Keratinocyte (primary cell): ENCODE results near the gene UGT1A1. TPM values are rescaled to one million over a fixed set of nuclear protein-coding genes. Genes with fewer than 3 reads are reported as not detected.

ENCODE experiments used
- DNase-seq: peaks from one replicate; pipeline ENCODE4 v3.0.0-alpha.2; 2011; ENCODE audit warnings: low read depth, missing footprints, low spot score
- FAIRE-seq: peaks from 2 replicates; lab custom pipeline; 2011; peaks lifted over from hg19 to GRCh38; lab: Jason Lieb, UNC
- H2AFZ ChIP-seq: 2 replicates; pipeline ENCODE4 v1.6.0; 2012; ENCODE audit warnings: low read length, control low read depth, inconsistent platforms; ENCODE audit not compliant: control insufficient read depth
- H3K27ac ChIP-seq: 2 replicates; pipeline ENCODE4 v1.5.1; 2011; ENCODE audit warnings: low read length; ENCODE audit not compliant: control insufficient read depth, insufficient read depth
- H3K27me3 ChIP-seq: 3 replicates; pipeline ENCODE4 v1.6.0; 2011; ENCODE audit warnings: low read length; ENCODE audit not compliant: control insufficient read depth, insufficient read depth; ENCODE audit errors: extremely low read depth
- H3K36me3 ChIP-seq, 2 experiments: 2 replicates in 1 of 2; 3 replicates in 1 of 2; pipeline ENCODE4 v1.5.1; 2011; ENCODE audit warnings: low read length in 2 of 2, mild to moderate bottlenecking in 1 of 2; ENCODE audit not compliant: control insufficient read depth in 2 of 2, insufficient read depth in 2 of 2; ENCODE audit errors: extremely low read depth in 1 of 2
- H3K4me1 ChIP-seq: 3 replicates; pipeline ENCODE4 v1.5.1; 2011; ENCODE audit warnings: low read length; ENCODE audit not compliant: control insufficient read depth, insufficient read depth; ENCODE audit errors: extremely low read depth
- H3K4me2 ChIP-seq: 3 replicates; pipeline ENCODE4 v1.6.0; 2011; ENCODE audit warnings: low read depth, low read length; ENCODE audit not compliant: control insufficient read depth, insufficient read depth; ENCODE audit errors: extremely low read depth
- H3K4me3 ChIP-seq, 3 experiments: fragments of 200-600 bp in 1 of 3; sonication (generic) in 1 of 3; 2 replicates in 2 of 3; 3 replicates in 1 of 3; pipeline ENCODE4 v1.5.1; 2011 to 2016; ENCODE audit warnings: low read length in 3 of 3, mild to moderate bottlenecking in 3 of 3, control low read depth in 2 of 3, inconsistent platforms in 1 of 3, low read depth in 1 of 3, mixed read lengths in 1 of 3, mixed run types in 1 of 3, moderate library complexity in 1 of 3; ENCODE audit not compliant: control insufficient read depth in 2 of 3, insufficient read depth in 2 of 3; ENCODE audit errors: extremely low read depth in 1 of 3
- H3K79me2 ChIP-seq: 2 replicates; pipeline ENCODE4 v1.6.0; 2012; ENCODE audit warnings: low read length; ENCODE audit not compliant: control insufficient read depth, insufficient read depth
- H3K9ac ChIP-seq: 3 replicates; pipeline ENCODE4 v1.6.0; 2011; ENCODE audit warnings: low read length; ENCODE audit not compliant: control insufficient read depth, insufficient read depth; ENCODE audit errors: extremely low read depth
- H3K9me1 ChIP-seq: 3 replicates; pipeline ENCODE4 v1.6.0; 2011; ENCODE audit warnings: low read length; ENCODE audit not compliant: control insufficient read depth, insufficient read depth; ENCODE audit errors: extremely low read depth
- H3K9me3 ChIP-seq: 2 replicates; pipeline ENCODE4 v1.5.1; 2012; ENCODE audit warnings: low read depth, low read length; ENCODE audit not compliant: control insufficient read depth
- H4K20me1 ChIP-seq: 3 replicates; pipeline ENCODE4 v1.6.0; 2011; ENCODE audit warnings: low read length; ENCODE audit not compliant: control insufficient read depth, insufficient read depth; ENCODE audit errors: extremely low read depth
- CTCF ChIP-seq, 3 experiments: IDR thresholded peaks in 1 of 3; conservative IDR thresholded peaks in 1 of 3; optimal IDR thresholded peaks in 1 of 3; 2 replicates in 2 of 3; 3 replicates in 1 of 3; pipeline versions ENCODE3 to v1.5.1; 2011; ENCODE audit warnings: low read length in 3 of 3, mild to moderate bottlenecking in 3 of 3, moderate library complexity in 2 of 3, control low read depth in 1 of 3, inconsistent platforms in 1 of 3; ENCODE audit not compliant: insufficient read depth in 2 of 3; ENCODE audit errors: extremely low read depth in 1 of 3
- EZH2 ChIP-seq: IDR thresholded peaks from one replicate; pipeline ENCODE4 v1.6.1; 2012; ENCODE audit warnings: inconsistent platforms, mild to moderate bottlenecking, low read length, moderate library complexity
- dilution Hi-C: fragments of 300-500 bp; cut with MboI; formaldehyde crosslinking; loops from one replicate; pipeline ENCODE4 v1.7.0; 2020; ENCODE audit warnings: low sequenced_read_pairs; ENCODE audit not compliant: extremely low pct_ligation_motif_present
- polyA plus RNA-seq, 5 experiments: library from polyadenylated mRNA; depleted of rRNA in 3 of 5; stranded (reverse) in 3 of 5; stranded (forward) in 1 of 5; unstranded in 1 of 5; fragments of >200 nt; gene quantifications; 1 replicate in 1 of 5; 2 replicates in 3 of 5; 3 replicates in 1 of 5; pipeline versions ENCODE4 v1.2.1 to v1.2.3, GENCODE V29; 2011 to 2012; ENCODE audit warnings: missing spikeins in 2 of 5, low read depth in 1 of 5, low replicate concordance in 1 of 5

UGT1A1 gene
- polyA plus RNA-seq, 1 donor (not counting 4 experiments of a cell fraction or from before 2014, with no cell fraction given): 2.7 TPM

DNA sequence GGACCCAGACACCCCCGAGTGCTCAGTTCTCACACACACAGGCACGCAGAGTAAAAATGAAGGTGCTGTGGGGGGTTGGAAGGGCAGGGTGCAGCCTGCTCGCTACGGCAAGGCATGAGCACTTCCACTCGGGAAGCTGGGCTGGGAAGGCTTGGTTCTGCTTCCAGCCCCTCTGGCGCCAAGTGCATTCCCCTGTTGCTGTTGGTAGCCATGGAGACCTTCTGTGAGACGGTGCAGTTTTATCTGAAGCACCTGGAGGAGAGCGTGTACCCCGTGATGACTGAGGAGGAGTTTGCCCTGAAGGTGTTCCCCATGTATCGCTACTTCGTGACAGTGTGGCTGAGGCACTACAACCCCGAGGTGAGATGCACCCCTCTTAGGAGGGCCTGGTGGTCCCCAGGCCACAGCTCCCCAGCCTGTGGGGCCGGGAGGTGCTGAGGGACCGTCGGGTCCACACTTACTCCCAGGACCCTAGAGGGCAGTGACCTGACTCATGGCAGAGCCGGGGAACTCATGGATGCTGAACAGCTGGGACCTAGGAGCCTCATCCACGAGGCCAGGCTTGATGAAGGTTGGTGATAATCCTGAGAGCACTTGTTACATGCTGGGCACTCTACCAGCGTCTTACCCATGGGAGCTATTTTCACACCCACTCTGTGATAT is 33.5 kb downstream of the UGT1A1 start:
- no peaks in the 10 kb centered on the region for H3K36me3 ChIP-seq
- dilution Hi-C loops: no loop called here
- no peak overlapping the region for H3K4me3 ChIP-seq
- no peak overlapping the region for H2AFZ ChIP-seq
- no peaks in the 10 kb centered on the region for H3K9me1 ChIP-seq
- H3K27ac ChIP-seq: no peak overlapping the region
- no peak overlapping the region for H3K4me2 ChIP-seq
- no peaks in the 10 kb centered on the region for H3K27me3 ChIP-seq
- H3K79me2 ChIP-seq: no peaks in the 10 kb centered on the region
- no peaks in the 10 kb centered on the region for H3K9me3 ChIP-seq
- no peaks in the 10 kb centered on the region for H4K20me1 ChIP-seq
- peaks cover 4% of the 10 kb centered on the region for H3K4me1 ChIP-seq
- DNase-seq (no peak), FAIRE-seq (no peak)
- TF ChIP-seq EZH2 (no peak), CTCF (optimal IDR thresholded peaks at IDR 0.05 in 1 of 3, IDR thresholded peaks at IDR 0.05 in 1 of 3, conservative IDR thresholded peaks at IDR 0.05 in 1 of 3; ENCODE audit: extremely low read depth in 1 of 3, insufficient read depth in 2 of 3, low read length in 3 of 3) (no peak)
- H3K9ac ChIP-seq: no peak overlapping the region

DNA sequence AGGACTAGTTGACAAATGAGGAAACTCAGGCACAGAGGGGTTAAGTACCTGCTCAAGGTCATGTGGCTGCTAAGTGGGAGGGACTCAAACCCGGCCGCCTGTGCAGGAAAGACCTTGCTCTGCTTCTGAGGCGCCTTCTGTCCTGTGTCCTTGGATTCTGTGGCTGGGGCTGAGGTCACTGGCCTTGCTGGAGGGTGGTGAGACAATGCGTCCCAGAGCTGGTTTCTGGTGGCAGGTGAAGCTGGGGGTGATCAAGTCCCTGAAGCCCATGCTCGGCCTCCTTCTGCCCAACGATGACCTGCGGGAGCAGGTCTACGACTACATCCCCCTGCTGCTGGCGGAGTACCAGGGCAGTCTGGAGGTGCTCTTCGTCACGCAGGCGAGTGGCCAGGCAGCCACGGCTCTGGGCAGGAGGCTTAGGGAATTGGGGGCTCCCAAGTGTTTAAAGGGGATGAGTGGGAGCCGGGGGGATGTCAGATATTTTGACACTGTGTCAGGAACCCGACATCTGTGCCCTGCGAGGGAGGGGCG is 34.1 kb downstream of the UGT1A1 start:
- FAIRE-seq: no peak
- H2AFZ ChIP-seq: no peak overlapping the region
- TF ChIP-seq CTCF (optimal IDR thresholded peaks at IDR 0.05 in 1 of 3, IDR thresholded peaks at IDR 0.05 in 1 of 3, conservative IDR thresholded peaks at IDR 0.05 in 1 of 3; ENCODE audit: extremely low read depth in 1 of 3, insufficient read depth in 2 of 3, low read length in 3 of 3) (no peak), EZH2 (no peak)
- no peak overlapping the region for H3K4me2 ChIP-seq
- H3K9me3 ChIP-seq: no peaks in the 10 kb centered on the region
- no peaks in the 10 kb centered on the region for H3K9me1 ChIP-seq
- no peak overlapping the region for H3K9ac ChIP-seq
- H3K36me3 ChIP-seq: no peaks in the 10 kb centered on the region
- H3K27me3 ChIP-seq: no peaks in the 10 kb centered on the region
- peaks cover 4% of the 10 kb centered on the region for H3K4me1 ChIP-seq
- dilution Hi-C loops: no loop called here
- DNase-seq: no peak
- H3K4me3 ChIP-seq: no peak overlapping the region
- no peaks in the 10 kb centered on the region for H4K20me1 ChIP-seq
- no peaks in the 10 kb centered on the region for H3K79me2 ChIP-seq
- H3K27ac ChIP-seq: no peak overlapping the region
